Endothelial cell (in vitro differentiated cells): ENCODE data around the gene DERA. TPM values are rescaled to one million over a fixed set of nuclear protein-coding genes. Genes with fewer than 3 reads are reported as not detected.
"Not testable (repeated sequence)": the region's sequence is repeated elsewhere in the genome, so short reads cannot be mapped to it uniquely, and the experiment has no call there.

Source experiments
- DNase-seq: peaks from one replicate; pipeline ENCODE4 v3.0.0; 2021; ENCODE audit warnings: low spot score
- H3K27ac Mint-ChIP-seq: one replicate; pipeline ENCODE4 v1.8.0; 2021; ENCODE audit warnings: mixed read lengths, inconsistent platforms; ENCODE audit not compliant: unreplicated experiment
- H3K27me3 Mint-ChIP-seq: one replicate; pipeline ENCODE4 v1.8.0; 2021; ENCODE audit warnings: mild to moderate bottlenecking, moderate library complexity, mixed read lengths, inconsistent platforms; ENCODE audit not compliant: unreplicated experiment
- H3K36me3 Mint-ChIP-seq: one replicate; pipeline ENCODE4 v1.8.0; 2021; ENCODE audit warnings: mild to moderate bottlenecking, low read depth, mixed read lengths, inconsistent platforms; ENCODE audit not compliant: unreplicated experiment
- H3K4me1 Mint-ChIP-seq: one replicate; pipeline ENCODE4 v1.8.0; 2021; ENCODE audit warnings: mild to moderate bottlenecking, mixed read lengths, inconsistent platforms; ENCODE audit not compliant: unreplicated experiment
- H3K4me3 Mint-ChIP-seq: one replicate; pipeline ENCODE4 v1.8.0; 2021; ENCODE audit warnings: mild to moderate bottlenecking, mixed read lengths, inconsistent platforms; ENCODE audit not compliant: unreplicated experiment
- H3K9me3 Mint-ChIP-seq: one replicate; pipeline ENCODE4 v1.8.0; 2021; ENCODE audit warnings: mixed read lengths, inconsistent platforms; ENCODE audit not compliant: unreplicated experiment
- CTCF ChIP-seq: fragments of 200-600 bp; sonication (generic); IDR thresholded peaks from one replicate; pipeline ENCODE4 v1.5.0; 2021; ENCODE audit warnings: antibody characterized with exemption; ENCODE audit not compliant: unreplicated experiment
- total RNA-seq: library from RNA; stranded (reverse); fragmentation: NEBNext Ultra II Directional; extraction: Animal tissue kit (Norgen Biotek cat#: 25700); gene quantifications from one replicate; pipeline ENCODE4 v1.2.1, GENCODE V29; 2021; ENCODE audit not compliant: unreplicated experiment

The DERA gene
- total RNA-seq, 1 donor from 2014 or later: 50.3 TPM

- H3K9me3 Mint-ChIP-seq: peaks cover 4% of the 10 kb centered on the region
- H3K4me3 Mint-ChIP-seq: no peak overlapping the region
- H3K4me1 Mint-ChIP-seq: peaks cover 19% of the 10 kb centered on the region
- no peak overlapping the region for H3K27ac Mint-ChIP-seq
- peaks cover 14% of the 10 kb centered on the region for H3K36me3 Mint-ChIP-seq
- H3K27me3 Mint-ChIP-seq: no peaks in the 10 kb centered on the region
- no peak for DNase-seq
- TF ChIP-seq CTCF: no peak
Measured at GRCh38 chr12:15962760-15963159, 51.6 kb downstream of the DERA start.

GRCh38 chr12:15963271-15963670, 52.1 kb downstream of the DERA start:
- H3K4me1 Mint-ChIP-seq: peaks cover 24% of the 10 kb centered on the region
- H3K4me3 Mint-ChIP-seq: no peak overlapping the region
- peaks cover 14% of the 10 kb centered on the region for H3K36me3 Mint-ChIP-seq
- TF ChIP-seq CTCF: no peak
- H3K27ac Mint-ChIP-seq: no peak overlapping the region
- DNase-seq: no peak
- H3K27me3 Mint-ChIP-seq: no peaks in the 10 kb centered on the region
- peaks cover 4% of the 10 kb centered on the region for H3K9me3 Mint-ChIP-seq

- Mint-ChIP-seq H3K4me1 (peaks cover 41% of the 10 kb centered on the region), H3K27ac (peak overlapping the region; percentile 92), H3K9me3 (no peaks in the 10 kb centered on the region), H3K36me3 (peaks cover 8% of the 10 kb centered on the region), H3K4me3 (no peak overlapping the region), H3K27me3 (peaks cover 2% of the 10 kb centered on the region)
- no peak for TF ChIP-seq CTCF
- DNase-seq: no peak
Measured at GRCh38 chr12:15966426-15966825, 55.3 kb downstream of the DERA start.

GRCh38 chr12:15967053-15967452, 55.9 kb downstream of the DERA start:
- H3K9me3 Mint-ChIP-seq, H3K36me3 Mint-ChIP-seq, DNase-seq, H3K4me3 Mint-ChIP-seq, H3K27me3 Mint-ChIP-seq: not testable (repeated sequence)
- Mint-ChIP-seq H3K4me1 (peaks cover 46% of the 10 kb centered on the region), H3K27ac (peak overlapping the region; percentile 92)

- H3K36me3 Mint-ChIP-seq: peaks cover 7% of the 10 kb centered on the region
- no peak for TF ChIP-seq CTCF
- no peaks in the 10 kb centered on the region for H3K9me3 Mint-ChIP-seq
- H3K4me3 Mint-ChIP-seq: no peak overlapping the region
- no peak for DNase-seq
- no peak overlapping the region for H3K27ac Mint-ChIP-seq
- peaks cover 57% of the 10 kb centered on the region for H3K4me1 Mint-ChIP-seq
- H3K27me3 Mint-ChIP-seq: peaks cover 2% of the 10 kb centered on the region
Measured at GRCh38 chr12:15971211-15971610, 60.1 kb downstream of the DERA start.

GRCh38 chr12:15972894-15973293, 61.8 kb downstream of the DERA start:
- DNase-seq: no peak
- H3K9me3 Mint-ChIP-seq: no peaks in the 10 kb centered on the region
- peaks cover 58% of the 10 kb centered on the region for H3K4me1 Mint-ChIP-seq
- H3K27ac Mint-ChIP-seq: no peak overlapping the region
- peaks cover 6% of the 10 kb centered on the region for H3K36me3 Mint-ChIP-seq
- H3K4me3 Mint-ChIP-seq: no peak overlapping the region
- TF ChIP-seq CTCF: no peak
- H3K27me3 Mint-ChIP-seq: peaks cover 2% of the 10 kb centered on the region
